Neural crest cell (in vitro differentiated cells): ENCODE data around the gene ST3GAL2. TPM values are rescaled to one million over a fixed set of nuclear protein-coding genes. Genes with fewer than 3 reads are reported as not detected.

Experiments
- DNase-seq: peaks from one replicate; pipeline ENCODE4 v3.0.0; 2021; ENCODE audit warnings: low read depth, mixed read lengths, low spot score
- H3K27ac Mint-ChIP-seq: one replicate; pipeline ENCODE4 v1.8.0; 2021; ENCODE audit warnings: mild to moderate bottlenecking, mixed read lengths; ENCODE audit not compliant: unreplicated experiment
- H3K27me3 Mint-ChIP-seq: 2 replicates; pipeline ENCODE4 v1.8.0; 2021; ENCODE audit warnings: low read depth, mild to moderate bottlenecking, mixed read lengths
- H3K36me3 Mint-ChIP-seq: 2 replicates; pipeline ENCODE4 v1.8.0; 2021; ENCODE audit warnings: low read depth, mild to moderate bottlenecking, mixed read lengths
- H3K4me1 Mint-ChIP-seq: 2 replicates; pipeline ENCODE4 v1.8.0; 2021; ENCODE audit warnings: mixed read lengths
- H3K4me3 Mint-ChIP-seq: one replicate; pipeline ENCODE4 v1.8.0; 2021; ENCODE audit warnings: mild to moderate bottlenecking, mixed read lengths
- H3K9me3 Mint-ChIP-seq: 2 replicates; pipeline ENCODE4 v1.8.0; 2021; ENCODE audit warnings: mixed read lengths
- CTCF ChIP-seq: fragments of 200-600 bp; sonication (generic); conservative IDR thresholded peaks from 2 replicates; pipeline ENCODE4 v1.5.0; 2021; ENCODE audit warnings: antibody characterized with exemption, mild to moderate bottlenecking
- total RNA-seq: library from RNA; stranded (reverse); gene quantifications from 2 replicates; pipeline ENCODE4 v1.2.1, GENCODE V29; 2021

The ST3GAL2 gene
- total RNA-seq, 1 donor from 2014 or later = 41.8 TPM

- H3K27me3 Mint-ChIP-seq = no peaks in the 10 kb centered on the region
- DNase-seq = no peak
- no peaks in the 10 kb centered on the region for H3K4me1 Mint-ChIP-seq
- TF ChIP-seq CTCF = no peak
- no peak overlapping the region for H3K27ac Mint-ChIP-seq
- peaks cover 3% of the 10 kb centered on the region for H3K36me3 Mint-ChIP-seq
- H3K4me3 Mint-ChIP-seq = no peak overlapping the region
- no peaks in the 10 kb centered on the region for H3K9me3 Mint-ChIP-seq
Measured at GRCh38 chr16:70364399-70364798, 74.5 kb downstream of the ST3GAL2 start.

DNA sequence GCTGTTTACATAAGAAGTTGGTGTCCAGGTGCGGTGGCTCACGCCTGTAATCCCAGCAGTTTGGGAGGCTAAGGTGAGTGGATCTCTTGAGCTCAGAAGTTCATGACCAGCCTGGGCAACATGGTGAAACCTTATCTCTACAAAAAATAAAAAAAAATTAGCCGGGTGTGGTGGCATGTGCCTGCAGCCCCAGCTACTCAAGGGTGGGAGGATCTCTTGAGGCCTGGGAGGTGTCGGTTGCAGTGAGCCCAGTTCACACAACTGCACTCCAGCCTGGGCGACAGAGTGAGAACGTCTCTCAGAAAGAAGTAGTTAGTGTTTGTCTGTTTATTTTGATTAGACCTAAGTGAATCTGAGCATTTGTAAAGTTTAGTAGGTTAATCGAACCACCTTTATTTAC is 79.3 kb downstream of the ST3GAL2 start:
- TF ChIP-seq CTCF = no peak
- no peak for DNase-seq
- no peaks in the 10 kb centered on the region for H3K4me1 Mint-ChIP-seq
- H3K27me3 Mint-ChIP-seq = no peaks in the 10 kb centered on the region
- peaks cover 6% of the 10 kb centered on the region for H3K36me3 Mint-ChIP-seq
- no peak overlapping the region for H3K4me3 Mint-ChIP-seq
- no peak overlapping the region for H3K27ac Mint-ChIP-seq
- no peaks in the 10 kb centered on the region for H3K9me3 Mint-ChIP-seq

GRCh38 chr16:70349783-70350182 is 89.1 kb downstream of the ST3GAL2 start:
- DNase-seq = no peak
- peaks cover 21% of the 10 kb centered on the region for H3K4me1 Mint-ChIP-seq
- H3K27ac Mint-ChIP-seq = no peak overlapping the region
- no peaks in the 10 kb centered on the region for H3K27me3 Mint-ChIP-seq
- TF ChIP-seq CTCF = no peak
- H3K9me3 Mint-ChIP-seq = no peaks in the 10 kb centered on the region
- H3K36me3 Mint-ChIP-seq = peaks cover 5% of the 10 kb centered on the region
- peak overlapping the region; percentile 76 for H3K4me3 Mint-ChIP-seq

- Mint-ChIP-seq H3K4me1 (peaks cover 21% of the 10 kb centered on the region), H3K36me3 (peaks cover 5% of the 10 kb centered on the region), H3K9me3 (no peaks in the 10 kb centered on the region), H3K4me3 (peak overlapping the region; percentile 52), H3K27me3 (no peaks in the 10 kb centered on the region), H3K27ac (no peak overlapping the region)
- TF ChIP-seq CTCF = no peak
- no peak for DNase-seq
Measured at GRCh38 chr16:70348991-70349390, 89.9 kb downstream of the ST3GAL2 start.

GRCh38 chr16:70345840-70346239 is 93.1 kb downstream of the ST3GAL2 start:
- Mint-ChIP-seq H3K36me3 (no peaks in the 10 kb centered on the region), H3K4me3 (peak overlapping the region; percentile 99), H3K9me3 (no peaks in the 10 kb centered on the region), H3K27me3 (no peaks in the 10 kb centered on the region), H3K27ac (peak overlapping the region; percentile 94), H3K4me1 (peaks cover 21% of the 10 kb centered on the region)
- DNase-seq = no peak
- TF ChIP-seq CTCF = no peak

- TF ChIP-seq CTCF = no peak
- Mint-ChIP-seq H3K9me3 (no peaks in the 10 kb centered on the region), H3K36me3 (peaks cover 4% of the 10 kb centered on the region), H3K27me3 (no peaks in the 10 kb centered on the region), H3K27ac (peak overlapping the region; percentile 45), H3K4me3 (no peak overlapping the region), H3K4me1 (peaks cover 11% of the 10 kb centered on the region)
- DNase-seq = no peak
Measured at GRCh38 chr16:70342016-70342415, 96.9 kb downstream of the ST3GAL2 start.
